Measurements from ENCODE around the gene GOLIM4. TPM values are rescaled to one million over a fixed set of nuclear protein-coding genes. Genes with fewer than 3 reads are reported as not detected.

The GOLIM4 gene
- total RNA-seq, 1 experiment from 2014 or later = 24.6 TPM

DNA sequence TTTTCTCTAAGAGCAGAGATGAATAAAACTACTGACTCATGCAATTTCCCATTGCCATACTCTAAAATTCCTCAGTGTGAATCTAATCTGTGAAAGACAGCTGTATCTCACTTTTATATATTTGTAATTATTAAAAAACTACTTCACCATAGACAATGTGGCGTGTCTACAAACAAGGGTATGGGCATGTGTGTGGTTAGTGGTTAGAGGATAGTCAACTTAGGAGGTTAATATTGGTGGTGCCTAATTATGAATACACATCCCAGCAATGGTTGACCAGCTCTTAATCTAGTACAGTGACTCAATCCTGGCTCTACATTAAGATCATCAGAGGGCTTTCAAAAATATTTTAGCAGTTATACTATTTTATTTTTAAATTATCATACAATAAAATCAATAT lies 94.5 kb downstream of the GOLIM4 start:
- Histone ChIP-seq H2BK120ac (ENCODE audit: low read depth, low read length, poor library complexity, severe bottlenecking) (no peak overlapping the region), H3K56ac (ENCODE audit: insufficient read length, low read depth, low read length) (no peak overlapping the region), H3K27me3 (ENCODE audit: insufficient read depth, low read length) (no peaks in the 10 kb centered on the region), H3K23me2 (ENCODE audit: insufficient read length, low read depth, low read length, poor library complexity, severe bottlenecking) (no peaks in the 10 kb centered on the region), H3K4me1 (ENCODE audit: insufficient read depth, low read length) (no peaks in the 10 kb centered on the region), H3K79me1 (ENCODE audit: insufficient read depth, low read depth, low read length, poor library complexity, severe bottlenecking) (no peaks in the 10 kb centered on the region), H2AK5ac (ENCODE audit: insufficient read length, low read length) (no peak overlapping the region), H3K27ac (ENCODE audit: insufficient read length, low read depth, low read length) (no peak overlapping the region), H3K18ac (ENCODE audit: insufficient read length, low read depth, low read length) (no peak overlapping the region), H3K14ac (ENCODE audit: insufficient read depth, low read length) (no peak overlapping the region), H4K5ac (ENCODE audit: insufficient read length, low read depth, low read length) (no peak overlapping the region), H2BK12ac (ENCODE audit: insufficient read length, low read depth, low read length) (no peak overlapping the region), H4K20me1 (ENCODE audit: control insufficient read depth, insufficient read depth, insufficient read length) (no peaks in the 10 kb centered on the region), H3K4ac (ENCODE audit: low read depth, low read length) (no peak overlapping the region), H3K79me2 (ENCODE audit: insufficient read depth, low read length) (no peaks in the 10 kb centered on the region), H3K9ac (ENCODE audit: extremely low read depth, insufficient read length, low read length) (no peak overlapping the region), H4K91ac (ENCODE audit: insufficient read length, low read depth, low read length) (no peak overlapping the region), H3K23ac (ENCODE audit: insufficient read length, low read depth, low read length) (no peak overlapping the region), H2AFZ (ENCODE audit: low read length) (no peak overlapping the region), H3K4me2 (ENCODE audit: insufficient read depth, insufficient read length, low read length) (no peak overlapping the region), H3T11ph (ENCODE audit: low read length) (no peak overlapping the region), H2BK20ac (ENCODE audit: low read depth, low read length, poor library complexity, severe bottlenecking) (no peak overlapping the region), H3K9me3 (ENCODE audit: control insufficient read depth, low read depth, low read length) (no peaks in the 10 kb centered on the region), H2BK5ac (ENCODE audit: insufficient read length, low read length) (no peak overlapping the region), H4K8ac (replicated peaks; ENCODE audit: insufficient read length, low read depth, low read length) (no peak overlapping the region), H2BK15ac (ENCODE audit: low read depth, low read length) (no peak overlapping the region)
- Mint-ChIP-seq H3K27me3 (ENCODE audit: low read depth) (no peaks in the 10 kb centered on the region), H3K27ac (no peak overlapping the region), H3K4me3 (no peak overlapping the region), H3K4me1 (no peaks in the 10 kb centered on the region), H3K9me3 (no peaks in the 10 kb centered on the region), H3K36me3 (ENCODE audit: insufficient read depth in 1 of 3, low read depth in 3 of 3) (no peaks in the 10 kb centered on the region)
- TF ChIP-seq, protein P1, sequence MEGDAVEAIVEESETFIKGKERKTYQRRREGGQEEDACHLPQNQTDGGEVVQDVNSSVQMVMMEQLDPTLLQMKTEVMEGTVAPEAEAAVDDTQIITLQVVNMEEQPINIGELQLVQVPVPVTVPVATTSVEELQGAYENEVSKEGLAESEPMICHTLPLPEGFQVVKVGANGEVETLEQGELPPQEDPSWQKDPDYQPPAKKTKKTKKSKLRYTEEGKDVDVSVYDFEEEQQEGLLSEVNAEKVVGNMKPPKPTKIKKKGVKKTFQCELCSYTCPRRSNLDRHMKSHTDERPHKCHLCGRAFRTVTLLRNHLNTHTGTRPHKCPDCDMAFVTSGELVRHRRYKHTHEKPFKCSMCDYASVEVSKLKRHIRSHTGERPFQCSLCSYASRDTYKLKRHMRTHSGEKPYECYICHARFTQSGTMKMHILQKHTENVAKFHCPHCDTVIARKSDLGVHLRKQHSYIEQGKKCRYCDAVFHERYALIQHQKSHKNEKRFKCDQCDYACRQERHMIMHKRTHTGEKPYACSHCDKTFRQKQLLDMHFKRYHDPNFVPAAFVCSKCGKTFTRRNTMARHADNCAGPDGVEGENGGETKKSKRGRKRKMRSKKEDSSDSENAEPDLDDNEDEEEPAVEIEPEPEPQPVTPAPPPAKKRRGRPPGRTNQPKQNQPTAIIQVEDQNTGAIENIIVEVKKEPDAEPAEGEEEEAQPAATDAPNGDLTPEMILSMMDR (conservative IDR thresholded peaks at IDR 0.05) = no peak
- no peak for DNase-seq
- WGBS (ENCODE audit: extremely low coverage, insufficient read length, low lambda C conversion rate) = no CpG with 5 or more reads among the region's 1 CpG
